Raji (cell line): ENCODE results near the gene RAB11A.

ENCODE experiments used
- POLR2A ChIP-seq: IDR thresholded peaks from 2 replicates; pipeline ENCODE4 v1.6.1; 2011; ENCODE audit warnings: low read depth, low read length, control low read depth; ENCODE audit not compliant: insufficient read depth

The RAB11A gene

DNA sequence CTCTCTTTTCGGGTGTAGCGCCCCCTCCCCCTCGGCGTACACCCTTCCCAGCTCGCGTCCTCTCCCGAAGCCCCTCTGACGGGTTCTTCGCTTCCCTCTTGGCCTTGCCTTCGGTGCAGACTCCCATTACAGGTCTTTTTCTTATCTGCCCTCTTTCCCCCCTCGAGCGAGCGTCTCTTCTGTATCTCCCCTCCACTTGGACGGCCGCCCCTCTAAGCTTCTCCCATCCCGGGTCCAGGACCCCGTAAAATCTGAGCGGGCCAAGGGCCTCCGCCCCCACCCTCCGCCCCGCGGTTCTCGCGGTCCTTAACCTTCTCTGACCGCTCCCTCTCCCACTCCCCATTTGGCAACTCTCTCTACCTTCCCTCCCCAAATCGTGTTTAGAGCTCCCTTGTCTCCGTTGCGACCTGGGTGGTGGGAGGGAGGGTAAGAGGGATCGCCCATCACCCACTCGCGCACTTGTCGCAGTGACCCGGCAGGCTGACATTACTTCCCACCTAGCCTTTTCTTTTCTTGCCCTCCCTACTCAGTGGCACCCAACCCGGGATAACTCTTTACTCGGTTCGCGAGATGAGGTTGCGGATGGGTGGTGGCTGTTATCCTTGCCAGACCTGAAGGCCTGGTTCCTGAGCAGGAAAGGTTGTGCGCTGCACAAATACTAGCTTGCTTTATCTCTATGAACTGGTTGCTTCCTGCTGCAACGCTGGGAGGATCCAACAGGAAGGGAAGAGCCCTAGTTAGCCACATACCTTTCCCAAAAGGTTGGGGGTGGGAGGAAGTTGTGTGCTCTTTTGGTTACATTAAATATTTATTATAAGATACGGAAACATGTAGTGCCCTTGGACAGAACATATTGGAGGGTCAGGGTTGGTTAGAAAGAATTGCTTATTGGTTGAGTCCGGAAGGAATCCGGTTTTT is 922 bp downstream of the RAB11A start:
- TF ChIP-seq POLR2A = peak; percentile 10; the same call in 1 of the 2 replicates

GRCh38 chr15:65870889-65871533 is 1.7 kb downstream of the RAB11A start:
- TF ChIP-seq POLR2A = peak; percentile 40; the same call in 1 of the 2 replicates

DNA sequence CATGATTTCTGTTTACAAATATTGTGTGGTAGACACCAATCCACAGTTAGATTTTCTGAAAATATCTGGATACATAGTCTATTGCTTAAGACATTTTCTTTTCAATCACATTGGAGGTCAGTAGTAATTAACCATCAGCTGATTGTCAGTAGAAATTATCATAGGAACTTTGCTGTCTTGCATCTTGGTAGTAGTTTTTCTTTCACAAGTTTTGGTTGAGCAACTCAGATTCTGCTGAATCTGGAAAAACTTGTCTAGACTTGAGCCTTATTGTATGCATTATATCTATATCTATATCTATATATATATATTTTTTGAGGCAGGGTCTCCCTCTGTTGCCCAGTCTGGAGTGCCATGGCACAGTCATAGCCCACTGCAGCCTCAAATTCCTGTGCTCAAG is 4.0 kb downstream of the RAB11A start:
- no peak for TF ChIP-seq POLR2A

DNA sequence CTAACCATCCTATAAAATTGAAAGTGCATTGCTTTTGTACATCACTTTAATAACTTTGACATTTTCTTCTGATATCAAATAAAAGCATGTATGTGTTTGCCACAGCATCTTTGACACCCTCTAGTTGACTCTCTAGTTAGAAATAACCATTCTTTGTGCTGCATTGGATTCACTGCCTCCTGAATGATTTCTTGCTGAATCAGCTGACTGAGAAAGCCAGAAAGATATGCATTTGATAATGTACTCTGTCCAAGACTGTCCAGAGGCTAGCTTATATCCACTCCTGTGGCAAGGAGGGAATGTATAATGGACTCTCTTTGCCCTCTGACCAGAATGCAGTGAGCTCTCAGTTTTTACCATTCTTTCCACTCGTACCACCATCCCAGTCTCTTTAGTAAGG is 6.2 kb downstream of the RAB11A start:
- TF ChIP-seq POLR2A = no peak

GRCh38 chr15:65877749-65878148 is 8.5 kb downstream of the RAB11A start:
- TF ChIP-seq POLR2A = no peak

DNA sequence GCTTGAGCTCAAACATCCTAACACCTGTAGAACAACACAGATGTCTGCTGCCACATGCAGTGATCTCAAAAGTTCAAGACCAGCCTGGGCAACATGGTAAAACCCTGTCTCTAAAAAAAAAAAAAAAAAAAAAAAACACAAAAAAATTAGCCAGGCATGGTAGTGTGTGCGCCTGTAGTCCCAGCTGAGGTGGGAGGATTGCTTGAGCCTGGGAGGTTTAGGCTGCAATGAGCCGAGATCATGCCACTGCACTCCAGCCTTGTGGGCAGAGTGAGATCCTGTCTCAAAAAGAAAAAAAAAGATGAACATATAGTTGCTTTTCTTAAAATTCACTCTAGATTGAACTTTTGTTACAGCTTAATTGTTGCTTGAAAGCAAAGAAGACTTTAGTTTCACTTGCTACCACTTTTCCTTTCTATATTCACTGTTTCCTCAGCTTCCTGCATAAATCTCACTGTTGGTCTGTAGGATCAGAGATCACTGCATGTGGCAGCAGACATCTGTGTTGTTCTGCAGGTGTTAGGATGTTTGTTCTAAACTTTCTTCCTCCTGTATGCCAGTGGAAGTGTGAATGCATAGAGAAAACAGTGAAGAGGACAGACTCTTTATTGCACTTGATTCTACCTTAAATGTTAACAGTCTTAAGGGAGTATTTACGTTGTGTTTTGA is 12.6 kb downstream of the RAB11A start:
- no peak for TF ChIP-seq POLR2A

DNA sequence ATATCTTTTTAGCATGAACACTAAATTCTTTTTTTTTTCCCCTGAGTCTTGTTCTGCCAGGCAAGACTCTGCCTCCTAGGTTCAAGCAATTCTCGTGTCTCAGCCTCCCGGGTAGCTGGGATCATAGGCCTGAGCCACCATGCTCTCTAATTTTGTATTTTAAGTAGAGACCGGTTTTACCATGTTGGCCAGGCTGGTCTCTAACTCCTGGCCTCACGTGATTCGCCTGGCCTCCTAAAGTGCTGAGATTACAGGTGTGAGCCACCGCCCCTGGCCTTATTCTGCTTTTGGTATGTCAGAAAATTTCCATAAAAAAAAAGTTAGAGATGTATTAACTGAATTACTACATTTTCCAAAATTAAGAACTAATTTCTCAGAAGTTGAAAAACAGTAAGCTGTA is 14.3 kb downstream of the RAB11A start:
- no peak for TF ChIP-seq POLR2A

DNA sequence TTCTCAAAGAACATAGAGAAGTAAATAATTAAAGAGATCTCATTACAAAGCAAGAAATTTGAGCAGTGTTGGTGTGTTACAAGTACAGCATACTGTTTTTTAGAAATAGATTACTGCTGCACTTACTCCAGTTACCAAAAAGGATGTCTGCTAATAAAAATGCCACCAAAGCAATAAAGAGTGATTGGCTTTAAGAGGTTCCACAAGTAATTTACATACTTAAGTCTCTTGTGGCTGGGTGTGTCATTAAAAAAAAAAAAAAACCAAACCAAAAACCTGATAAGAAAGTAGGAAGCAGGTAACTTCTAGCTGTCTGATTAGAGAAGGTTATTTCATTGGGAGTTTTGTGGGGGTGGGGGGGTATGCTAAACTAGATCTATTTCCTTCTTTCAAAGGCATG is 15.2 kb downstream of the RAB11A start:
- no peak for TF ChIP-seq POLR2A

DNA sequence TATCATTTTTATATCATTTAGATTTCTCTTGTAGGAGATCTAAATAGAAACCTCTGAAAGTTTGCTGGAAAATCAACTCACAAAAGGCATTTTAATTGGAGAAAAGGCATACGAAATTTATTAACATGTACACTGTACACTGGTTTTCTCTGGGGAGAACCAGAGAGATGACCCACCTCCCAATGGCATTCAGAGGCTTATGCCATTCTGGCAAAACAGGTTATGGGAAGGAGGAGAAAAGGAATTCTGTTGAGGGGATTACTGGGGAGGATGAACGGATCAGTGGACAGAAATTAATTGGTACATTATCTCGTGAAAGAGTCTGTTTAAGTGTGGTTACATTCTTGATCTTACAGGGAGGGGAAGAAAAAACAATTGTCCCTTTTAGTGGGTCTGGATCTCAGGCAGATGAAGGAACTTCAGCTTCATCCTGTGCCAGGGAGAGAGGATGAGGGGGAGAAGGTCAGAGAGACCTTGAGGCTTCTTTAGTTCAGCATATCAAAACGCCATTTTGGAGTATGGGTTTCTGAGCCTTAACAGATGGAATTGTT is 16.5 kb downstream of the RAB11A start:
- TF ChIP-seq POLR2A = no peak

DNA sequence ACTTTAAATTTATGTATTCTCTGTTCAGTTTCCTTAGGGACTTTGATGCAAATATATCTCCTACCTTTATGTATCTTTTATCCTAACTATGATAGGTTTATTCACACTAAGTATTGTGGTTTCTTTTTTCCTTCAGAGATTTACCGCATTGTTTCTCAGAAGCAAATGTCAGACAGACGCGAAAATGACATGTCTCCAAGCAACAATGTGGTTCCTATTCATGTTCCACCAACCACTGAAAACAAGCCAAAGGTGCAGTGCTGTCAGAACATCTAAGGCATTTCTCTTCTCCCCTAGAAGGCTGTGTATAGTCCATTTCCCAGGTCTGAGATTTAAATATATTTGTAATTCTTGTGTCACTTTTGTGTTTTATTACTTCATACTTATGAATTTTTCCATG is 18.3 kb downstream of the RAB11A start:
- TF ChIP-seq POLR2A = no peak

- TF ChIP-seq POLR2A = no peak
These were observed 19.7 kb downstream of the RAB11A start for GRCh38 chr15:65888981-65889380.

- TF ChIP-seq POLR2A = no peak
These were observed 23.8 kb downstream of the RAB11A start for GRCh38 chr15:65893060-65893459.

- no peak for TF ChIP-seq POLR2A
These were observed 26.9 kb downstream of the RAB11A start for GRCh38 chr15:65896236-65896635.

DNA sequence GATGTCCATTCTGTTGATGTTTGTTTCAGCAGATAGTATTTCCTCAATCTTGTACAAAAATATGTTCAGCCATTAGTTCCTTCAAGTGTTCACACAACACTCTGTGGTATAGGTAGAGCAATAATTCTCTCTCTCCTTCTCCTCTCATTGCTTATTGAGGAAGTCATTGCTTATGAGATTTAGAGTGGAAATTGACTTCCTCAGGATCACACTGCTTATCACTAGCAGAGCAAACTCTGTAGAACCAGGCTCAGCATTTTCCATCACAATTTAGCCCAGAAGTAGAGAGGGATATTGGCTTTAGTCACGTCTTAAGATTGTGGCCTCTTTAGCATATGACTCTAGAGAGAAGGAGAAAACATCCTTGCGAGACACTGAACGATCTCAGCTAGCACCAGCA is 31.2 kb downstream of the RAB11A start:
- TF ChIP-seq POLR2A = no peak

- TF ChIP-seq POLR2A = no peak
These were observed 32.0 kb downstream of the RAB11A start for GRCh38 chr15:65901336-65901735.

GRCh38 chr15:65901836-65902235 is 32.5 kb downstream of the RAB11A start:
- TF ChIP-seq POLR2A = no peak

DNA sequence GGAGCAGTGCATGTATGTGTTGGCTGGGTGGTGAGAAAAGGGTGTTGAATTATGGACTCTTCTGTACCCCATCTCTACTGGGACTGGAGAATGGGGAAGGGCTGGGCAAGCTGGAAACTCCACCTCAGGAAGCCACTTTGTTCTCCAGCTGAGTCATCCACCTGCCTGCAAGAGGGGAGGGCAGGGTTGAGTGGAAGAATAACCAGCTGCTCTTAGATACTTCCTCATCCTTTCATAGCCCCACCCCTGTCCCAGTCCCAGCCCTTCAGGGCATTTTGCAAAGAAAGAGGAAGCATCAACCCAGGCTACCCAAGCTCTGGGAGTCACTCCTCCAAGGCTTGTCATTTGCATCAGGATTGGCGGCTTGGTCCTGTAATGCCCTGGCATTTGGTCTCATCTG is 33.1 kb downstream of the RAB11A start:
- no peak for TF ChIP-seq POLR2A
